Suprapubic skin (tissue), 4 donors: Measurements from ENCODE around the gene MROH2B. TPM values are rescaled to one million over a fixed set of nuclear protein-coding genes. Genes with fewer than 3 reads are reported as not detected.

Source experiments
- DNase-seq, 2 donors: peaks; one replicate each; pipeline ENCODE4 v3.0.0-alpha.2; 2019; ENCODE audit warnings: low spot score in 2 of 2
- H3K27ac ChIP-seq: fragments of 200-600 bp; sonication (generic); one replicate; pipeline ENCODE4 v1.5.1; 2019
- H3K27me3 ChIP-seq: fragments of 200-600 bp; sonication (generic); one replicate; pipeline ENCODE4 v1.5.1; 2019
- H3K36me3 ChIP-seq: fragments of 200-600 bp; sonication (generic); one replicate; pipeline ENCODE4 v1.5.1; 2019
- H3K4me1 ChIP-seq: fragments of 200-600 bp; sonication (generic); one replicate; pipeline ENCODE4 v1.5.1; 2019
- H3K4me3 ChIP-seq: fragments of 200-600 bp; sonication (generic); one replicate; pipeline ENCODE4 v1.5.1; 2019; ENCODE audit warnings: mild to moderate bottlenecking
- H3K9me3 ChIP-seq: fragments of 200-600 bp; sonication (generic); one replicate; pipeline ENCODE4 v1.5.1; 2019
- EP300 ChIP-seq: sonication (generic); formaldehyde crosslinking; IDR thresholded peaks from one replicate; pipeline ENCODE4 v1.6.1; 2017; ENCODE audit warnings: antibody characterized with exemption
- POLR2A ChIP-seq, 2 donors: fragments of 450-650 bp; IDR thresholded peaks; one replicate each; pipeline ENCODE4 v1.6.1; 2017; ENCODE audit warnings: antibody characterized with exemption in 2 of 2, mild to moderate bottlenecking in 2 of 2, moderate library complexity in 2 of 2
- POLR2AphosphoS5 ChIP-seq, 3 donors: sonication (generic); formaldehyde crosslinking; IDR thresholded peaks; one replicate each; pipeline ENCODE4 v1.6.1; 2017; ENCODE audit warnings: antibody characterized with exemption in 3 of 3
- WGBS: methylation state at CpG from one replicate; pipeline ENCODE4 v1.1.5; 2018; 5-methylcytosine and 5-hydroxymethylcytosine counted together
- total RNA-seq, 4 donors: library from RNA; depleted of rRNA; stranded (reverse); fragments of >200 nt; gene quantifications; one replicate each; pipeline ENCODE4 v1.1.0, GENCODE V29; 2016
- TF ChIP-seq, protein P1 (sequence below), 2 donors: fragments of 200-600 bp in 1 of 2; fragments of 450-650 bp in 1 of 2; sonication (generic) in 1 of 2; IDR thresholded peaks; one replicate each; pipeline ENCODE4 v1.5.1; 2016 to 2019; ENCODE audit warnings: antibody characterized with exemption in 2 of 2, mild to moderate bottlenecking in 1 of 2, moderate library complexity in 1 of 2

Gene MROH2B
- total RNA-seq, 4 donors from 2014 or later, result not detected

DNA sequence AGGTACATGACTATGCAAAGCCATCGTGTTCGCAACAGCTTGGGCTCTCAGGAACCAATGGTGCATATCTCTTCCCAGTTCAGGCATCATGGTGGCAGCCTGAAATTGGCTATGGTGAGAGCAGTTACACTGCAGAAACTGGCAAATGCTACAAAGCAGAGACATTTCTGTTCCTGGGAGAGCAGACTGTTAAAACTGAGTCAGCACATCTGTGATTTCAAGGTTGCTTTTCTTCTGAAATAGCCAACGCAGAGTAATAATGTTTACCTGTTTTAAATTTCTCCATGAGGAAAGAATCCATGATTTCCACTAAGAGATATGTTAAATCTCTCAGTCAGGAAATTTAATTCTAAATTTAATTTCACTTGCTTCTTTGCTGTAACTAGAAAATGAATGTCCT lies 114.1 kb downstream of the MROH2B start:
- no peak overlapping the region for H3K27ac ChIP-seq
- 89% methylated on average over 3 of the region's 3 CpGs for WGBS
- no peak overlapping the region for H3K4me3 ChIP-seq
- no peak for TF ChIP-seq POLR2A (IDR thresholded peaks at IDR 0.05)
- TF ChIP-seq, protein P1, sequence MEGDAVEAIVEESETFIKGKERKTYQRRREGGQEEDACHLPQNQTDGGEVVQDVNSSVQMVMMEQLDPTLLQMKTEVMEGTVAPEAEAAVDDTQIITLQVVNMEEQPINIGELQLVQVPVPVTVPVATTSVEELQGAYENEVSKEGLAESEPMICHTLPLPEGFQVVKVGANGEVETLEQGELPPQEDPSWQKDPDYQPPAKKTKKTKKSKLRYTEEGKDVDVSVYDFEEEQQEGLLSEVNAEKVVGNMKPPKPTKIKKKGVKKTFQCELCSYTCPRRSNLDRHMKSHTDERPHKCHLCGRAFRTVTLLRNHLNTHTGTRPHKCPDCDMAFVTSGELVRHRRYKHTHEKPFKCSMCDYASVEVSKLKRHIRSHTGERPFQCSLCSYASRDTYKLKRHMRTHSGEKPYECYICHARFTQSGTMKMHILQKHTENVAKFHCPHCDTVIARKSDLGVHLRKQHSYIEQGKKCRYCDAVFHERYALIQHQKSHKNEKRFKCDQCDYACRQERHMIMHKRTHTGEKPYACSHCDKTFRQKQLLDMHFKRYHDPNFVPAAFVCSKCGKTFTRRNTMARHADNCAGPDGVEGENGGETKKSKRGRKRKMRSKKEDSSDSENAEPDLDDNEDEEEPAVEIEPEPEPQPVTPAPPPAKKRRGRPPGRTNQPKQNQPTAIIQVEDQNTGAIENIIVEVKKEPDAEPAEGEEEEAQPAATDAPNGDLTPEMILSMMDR (IDR thresholded peaks at IDR 0.05), result no peak
- TF ChIP-seq POLR2AphosphoS5 (IDR thresholded peaks at IDR 0.05), result no peak
- no peak for TF ChIP-seq EP300
- no peaks in the 10 kb centered on the region for H3K4me1 ChIP-seq
- no peaks in the 10 kb centered on the region for H3K36me3 ChIP-seq
- DNase-seq, result no peak
- no peaks in the 10 kb centered on the region for H3K9me3 ChIP-seq
- no peaks in the 10 kb centered on the region for H3K27me3 ChIP-seq

DNA sequence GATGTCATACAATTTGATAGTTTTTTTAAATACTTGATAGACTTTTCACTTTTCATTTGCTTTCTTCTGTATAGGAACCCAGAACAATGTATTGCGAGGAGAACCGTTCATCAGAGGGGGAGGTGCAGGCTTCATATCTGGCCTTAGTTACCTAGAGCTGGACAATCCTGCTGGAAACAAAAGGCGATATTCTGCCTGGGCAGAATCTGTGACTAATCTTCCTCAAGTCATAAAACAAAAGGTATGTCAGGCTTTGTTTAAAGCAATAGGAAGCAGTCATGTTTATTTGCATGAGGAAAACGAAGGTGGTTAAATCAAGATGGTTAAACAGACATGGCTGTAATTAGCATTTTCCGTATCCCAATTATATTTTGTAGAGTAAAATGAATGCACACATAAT lies 115.8 kb downstream of the MROH2B start:
- no peaks in the 10 kb centered on the region for H3K9me3 ChIP-seq
- no peaks in the 10 kb centered on the region for H3K4me1 ChIP-seq
- DNase-seq, result no peak
- no peak overlapping the region for H3K4me3 ChIP-seq
- no peaks in the 10 kb centered on the region for H3K36me3 ChIP-seq
- H3K27me3 ChIP-seq, result no peaks in the 10 kb centered on the region
- TF ChIP-seq, protein P1 (IDR thresholded peaks at IDR 0.05), result no peak
- TF ChIP-seq EP300, result no peak
- TF ChIP-seq POLR2AphosphoS5 (IDR thresholded peaks at IDR 0.05), result no peak
- no peak for TF ChIP-seq POLR2A (IDR thresholded peaks at IDR 0.05)
- 70% methylated on average over 5 of the region's 5 CpGs for WGBS
- no peak overlapping the region for H3K27ac ChIP-seq

Other genes with a start within 250 kb of the MROH2B start
- gene RPL37, start 236.1 kb downstream of the MROH2B start, total RNA-seq, result 100 to 1,000 TPM; 242 to 737 (median 403) TPM
- gene CARD6, start 230.0 kb downstream of the MROH2B start, total RNA-seq, result 1 to 10 TPM; 3.9 to 8.7 (median 7.3) TPM
- 10 to 100 TPM in 3 of 4 donors, 1 to 10 TPM in 1; 9.2 to 45.6 (median 15.7) TPM for gene C7, start 161.8 kb downstream of the MROH2B start, total RNA-seq
- 1 to 10 TPM in 2 of 4 donors, under 1 TPM in 2; 0.19 to 4.3 (median 1.8) TPM for gene C6, start 142.2 kb upstream of the MROH2B start, total RNA-seq